GM13976 (cell line): ENCODE data around the gene CMTM7.

Experiments
- DNase-seq: peaks from one replicate; pipeline ENCODE4 v3.0.0; 2012; ENCODE audit warnings: low spot score
- in situ Hi-C: fragments of 300-500 bp; cut with MboI; formaldehyde crosslinking; loops from one replicate; pipeline ENCODE4 v1.12.0; 2022; ENCODE audit warnings: low sequenced_read_pairs, mixed read lengths, inconsistent platforms; ENCODE audit not compliant: unreplicated experiment
- TF ChIP-seq, protein P1 (sequence below): IDR thresholded peaks from 2 replicates; pipeline ENCODE4 v1.5.1; 2012; ENCODE audit warnings: borderline replicate concordance, mild to moderate bottlenecking; ENCODE audit not compliant: insufficient read depth; ENCODE audit errors: extremely low read depth, missing control alignments, control extremely low read depth

CMTM7 gene

DNA sequence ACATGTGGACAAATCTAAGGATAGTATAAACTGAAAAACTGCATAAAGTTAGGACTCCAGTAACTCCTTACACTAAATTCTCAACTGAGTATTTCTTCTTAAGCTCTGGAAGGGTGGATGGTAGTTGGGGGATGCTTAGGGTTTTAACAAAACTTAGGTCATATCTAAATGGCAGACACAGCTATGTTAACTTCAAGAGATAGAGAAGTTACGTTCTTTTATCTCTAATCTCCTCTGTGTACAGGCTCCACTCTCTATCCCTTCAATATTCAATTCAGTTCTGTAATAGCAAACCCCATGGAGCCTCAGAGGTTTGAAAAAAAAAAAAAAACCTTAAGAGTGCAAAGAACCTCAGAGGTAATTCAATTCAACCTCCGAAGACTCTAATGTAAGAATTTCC lies 107.9 kb downstream of the CMTM7 start:
- TF ChIP-seq, protein P1, sequence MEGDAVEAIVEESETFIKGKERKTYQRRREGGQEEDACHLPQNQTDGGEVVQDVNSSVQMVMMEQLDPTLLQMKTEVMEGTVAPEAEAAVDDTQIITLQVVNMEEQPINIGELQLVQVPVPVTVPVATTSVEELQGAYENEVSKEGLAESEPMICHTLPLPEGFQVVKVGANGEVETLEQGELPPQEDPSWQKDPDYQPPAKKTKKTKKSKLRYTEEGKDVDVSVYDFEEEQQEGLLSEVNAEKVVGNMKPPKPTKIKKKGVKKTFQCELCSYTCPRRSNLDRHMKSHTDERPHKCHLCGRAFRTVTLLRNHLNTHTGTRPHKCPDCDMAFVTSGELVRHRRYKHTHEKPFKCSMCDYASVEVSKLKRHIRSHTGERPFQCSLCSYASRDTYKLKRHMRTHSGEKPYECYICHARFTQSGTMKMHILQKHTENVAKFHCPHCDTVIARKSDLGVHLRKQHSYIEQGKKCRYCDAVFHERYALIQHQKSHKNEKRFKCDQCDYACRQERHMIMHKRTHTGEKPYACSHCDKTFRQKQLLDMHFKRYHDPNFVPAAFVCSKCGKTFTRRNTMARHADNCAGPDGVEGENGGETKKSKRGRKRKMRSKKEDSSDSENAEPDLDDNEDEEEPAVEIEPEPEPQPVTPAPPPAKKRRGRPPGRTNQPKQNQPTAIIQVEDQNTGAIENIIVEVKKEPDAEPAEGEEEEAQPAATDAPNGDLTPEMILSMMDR, result no peak
- in situ Hi-C loops, result no loop called here
- no peak for DNase-seq

DNA sequence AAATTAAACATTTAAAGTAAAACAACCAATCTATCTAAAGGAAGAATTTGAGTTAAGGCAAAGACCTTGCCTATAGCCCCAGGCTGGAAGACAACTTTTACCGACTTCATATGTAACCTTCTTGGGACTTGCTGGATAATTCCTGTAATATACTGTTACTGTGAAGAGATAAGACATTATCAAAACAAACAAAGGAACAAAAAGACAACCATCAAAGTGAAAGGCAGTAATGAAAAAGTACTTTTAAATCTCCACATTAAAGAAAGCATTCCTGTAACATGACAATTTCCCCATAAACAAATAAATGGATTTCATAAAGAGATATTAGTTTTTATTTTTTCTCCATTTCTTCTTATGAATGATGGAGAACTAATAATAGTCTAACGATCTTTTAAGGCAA lies 108.6 kb downstream of the CMTM7 start:
- in situ Hi-C loops, result loop anchor here (25.0 kb wide), 1 partner anchor 437 kb away; no protein-coding TSS in a partner anchor
- TF ChIP-seq, protein P1, result no peak
- DNase-seq, result no peak

DNA sequence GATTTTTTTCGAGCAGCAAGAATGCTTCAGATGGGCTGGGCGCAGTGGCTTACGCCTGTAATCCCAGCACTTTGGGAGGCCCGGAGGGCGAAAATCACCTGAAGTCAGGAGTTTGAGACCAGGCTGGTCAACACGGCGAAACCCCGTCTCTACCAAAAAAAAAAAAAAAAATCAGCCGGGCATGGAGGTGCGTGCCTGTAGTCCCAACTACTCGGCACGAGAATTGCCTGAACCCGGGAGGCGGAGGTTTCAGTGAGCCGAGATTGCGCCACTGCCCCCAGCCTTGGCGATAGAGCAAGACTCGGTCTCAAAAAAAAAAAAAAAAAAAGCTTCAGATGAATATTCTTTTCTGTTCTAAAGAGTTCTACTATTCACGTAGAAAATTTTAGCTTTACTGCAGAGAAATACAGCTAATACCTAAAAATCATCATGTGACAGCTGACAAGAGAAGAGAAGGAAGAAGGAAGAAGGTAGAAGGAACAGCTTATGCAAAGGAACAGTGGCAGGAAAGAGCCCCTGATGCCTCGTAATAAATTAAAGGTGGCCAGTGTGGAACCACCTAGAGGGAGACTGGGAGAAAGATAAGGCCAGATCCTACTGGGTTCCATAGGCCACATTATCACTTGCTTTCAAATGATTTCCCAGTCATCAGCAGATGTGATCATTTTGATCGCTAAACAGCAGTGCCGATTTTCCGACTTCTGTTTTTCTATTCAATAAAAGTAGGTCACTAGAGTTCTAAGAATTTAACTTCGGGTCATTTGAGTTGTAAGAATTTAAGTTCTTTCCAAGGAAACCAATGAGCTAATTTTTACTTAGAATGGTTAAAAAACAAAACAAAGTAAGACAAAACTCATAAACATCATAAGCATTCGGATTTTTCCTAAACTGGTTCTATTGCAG lies 109.5 kb downstream of the CMTM7 start:
- TF ChIP-seq, protein P1, result no peak
- no peak for DNase-seq
- in situ Hi-C loops, result loop anchor here (25.0 kb wide), 1 partner anchor 436 kb away; no protein-coding TSS in a partner anchor

DNA sequence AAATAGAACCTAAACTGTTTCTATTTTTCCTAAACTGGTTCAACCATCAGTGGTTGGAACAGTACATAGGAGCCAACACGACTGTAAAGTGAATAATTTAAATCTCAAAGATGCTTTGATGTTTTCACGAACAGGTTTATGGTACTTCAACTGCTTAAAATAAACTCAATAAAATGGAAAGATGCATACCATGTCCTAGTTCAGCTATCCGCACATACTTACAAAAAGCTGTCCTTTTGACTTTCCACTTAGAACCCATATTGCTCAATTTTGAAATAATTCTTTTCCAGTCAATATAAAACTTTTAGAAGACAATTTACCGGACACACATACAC lies 110.1 kb downstream of the CMTM7 start:
- TF ChIP-seq, protein P1, result no peak
- in situ Hi-C loops, result loop anchor here (25.0 kb wide), 1 partner anchor 436 kb away; no protein-coding TSS in a partner anchor
- DNase-seq, result no peak

DNA sequence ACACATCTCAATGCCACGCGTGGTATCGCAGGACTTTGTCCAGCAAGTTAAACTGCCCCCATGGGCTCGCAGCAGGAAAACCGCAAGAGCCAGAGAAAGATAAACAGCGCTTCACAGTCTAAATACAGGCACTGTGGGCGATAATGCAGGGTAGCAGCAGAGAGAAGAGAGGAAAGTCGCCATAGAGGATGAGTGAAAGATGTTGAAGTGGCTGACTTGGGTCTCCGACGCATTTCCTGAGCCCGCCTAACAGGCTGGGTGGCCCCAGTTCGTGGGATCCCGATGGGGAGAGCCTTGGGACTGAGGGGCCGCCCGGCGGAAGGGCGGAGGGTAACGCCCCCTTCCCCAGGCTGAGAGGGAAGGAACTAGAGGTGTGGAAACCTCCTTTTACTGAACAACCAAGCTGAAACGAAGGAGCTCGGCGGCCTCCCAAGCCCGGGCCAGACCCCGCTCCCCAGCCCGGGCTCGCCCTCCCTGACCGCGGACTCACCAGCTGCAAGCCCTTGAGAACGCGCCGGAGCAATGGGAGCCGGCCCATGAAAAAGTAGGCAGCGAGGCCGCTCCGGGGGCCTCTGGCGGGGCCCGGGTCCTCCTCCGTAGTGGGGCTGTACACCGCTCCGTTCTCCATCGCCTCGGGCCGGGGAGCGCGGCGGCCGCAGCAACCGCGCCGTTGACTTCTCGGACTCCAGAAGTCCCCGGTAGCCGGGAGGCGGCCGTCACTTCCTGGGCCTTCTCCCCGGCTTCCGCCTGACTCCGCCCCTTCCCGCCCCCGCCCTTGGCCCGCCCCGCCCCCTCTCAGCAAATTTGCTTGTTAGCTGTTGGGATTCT lies 110.7 kb downstream of the CMTM7 start, which contains the start of gene CMTM6:
TSS of gene CMTM6 (minus strand) at position 735 of the 828 bp plus-strand sequence. CDS start at position 628, 107 bp downstream.
- in situ Hi-C loops, result loop anchor here (25.0 kb wide), 1 partner anchor 435 kb away; no protein-coding TSS in a partner anchor
- DNase-seq, result peak; percentile 94
- TF ChIP-seq, protein P1, result no peak

DNA sequence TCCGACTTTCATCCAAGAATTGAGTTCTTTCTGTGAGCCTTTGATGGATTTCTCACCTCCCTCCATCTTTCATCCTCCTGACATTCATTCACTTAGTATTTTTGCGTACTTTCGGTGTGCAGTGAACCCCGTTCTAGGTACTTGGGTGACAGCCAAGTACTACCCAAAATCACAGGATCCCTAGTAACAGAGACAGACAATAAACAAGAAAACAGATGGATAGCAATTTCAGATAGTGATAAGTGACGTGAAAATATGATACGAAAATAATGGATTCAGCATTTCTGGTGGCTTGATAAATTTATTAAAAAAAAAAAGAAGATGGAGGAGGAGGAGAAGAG lies 111.3 kb downstream of the CMTM7 start:
- DNase-seq, result no peak
- TF ChIP-seq, protein P1, result no peak
- in situ Hi-C loops, result loop anchor here (25.0 kb wide), 1 partner anchor 434 kb away; no protein-coding TSS in a partner anchor
